DOHH2 (cell line): ENCODE results near the gene DNAI7.

Experiments used
- H3F3A ChIP-seq: fragments of 200-600 bp; sonication (generic), shearing (Covaris generic); 2 replicates; pipeline ENCODE4 v1.6.0; 2016; ENCODE audit warnings: antibody characterized with exemption, mild to moderate bottlenecking; ENCODE audit not compliant: control insufficient read depth, insufficient read depth
- H3K27ac ChIP-seq: fragments of 200-600 bp; sonication (generic); 2 replicates; pipeline ENCODE4 v1.5.1; 2014; ENCODE audit warnings: low read depth, mild to moderate bottlenecking, low read length, moderate library complexity
- H3K27me3 ChIP-seq: fragments of 200-600 bp; sonication (generic); 2 replicates; pipeline ENCODE4 v1.6.1; 2014; ENCODE audit warnings: mild to moderate bottlenecking, low read length, mixed read lengths; ENCODE audit not compliant: control insufficient read depth
- H3K36me3 ChIP-seq: fragments of 200-600 bp; sonication (generic); 2 replicates; pipeline ENCODE4 v1.6.1; 2014; ENCODE audit warnings: mild to moderate bottlenecking, low read length, moderate library complexity, mixed read lengths; ENCODE audit not compliant: control insufficient read depth
- H3K4me1 ChIP-seq: fragments of 200-600 bp; sonication (generic); 2 replicates; pipeline ENCODE4 v1.6.1; 2014; ENCODE audit warnings: mild to moderate bottlenecking, low read length, mixed read lengths; ENCODE audit not compliant: control insufficient read depth
- H3K4me2 ChIP-seq: fragments of 200-600 bp; sonication (generic); 2 replicates; pipeline ENCODE4 v1.6.0; 2014; ENCODE audit warnings: mild to moderate bottlenecking, low read length, moderate library complexity
- H3K4me3 ChIP-seq: fragments of 200-600 bp; sonication (generic); 2 replicates; pipeline ENCODE4 v1.5.1; 2014; ENCODE audit warnings: mild to moderate bottlenecking, low read length, mixed read lengths
- H3K79me2 ChIP-seq: fragments of 200-600 bp; sonication (generic); 2 replicates; pipeline ENCODE4 v1.6.1; 2014; ENCODE audit warnings: mild to moderate bottlenecking, low read length, mixed read lengths; ENCODE audit not compliant: control insufficient read depth
- H3K9me2 ChIP-seq: fragments of 200-600 bp; sonication (generic); replicated peaks from 2 replicates; pipeline ENCODE4 v1.6.1; 2014; ENCODE audit warnings: mild to moderate bottlenecking, low read length, mixed read lengths; ENCODE audit not compliant: control insufficient read depth
- H3K9me3 ChIP-seq: fragments of 200-600 bp; sonication (generic); 2 replicates; pipeline ENCODE4 v1.6.1; 2014; ENCODE audit warnings: antibody characterized with exemption, low read length, mixed read lengths; ENCODE audit not compliant: control insufficient read depth, insufficient read depth
- H4K20me1 ChIP-seq: fragments of 200-600 bp; sonication (generic); 2 replicates; pipeline ENCODE4 v1.6.0; 2014; ENCODE audit warnings: low read depth, mild to moderate bottlenecking, antibody characterized with exemption, low read length, moderate library complexity; ENCODE audit not compliant: control insufficient read depth, insufficient read depth
- CTCF ChIP-seq: fragments of 200-600 bp; sonication (generic); IDR thresholded peaks from one replicate; pipeline ENCODE4 v1.5.1; 2014; ENCODE audit warnings: antibody characterized with exemption, mild to moderate bottlenecking, low read depth, low read length; ENCODE audit not compliant: poor library complexity, severe bottlenecking
- EZH2phosphoT487 ChIP-seq: fragments of 200-600 bp; sonication (generic); IDR thresholded peaks from 2 replicates; pipeline ENCODE4 v1.6.1; 2017; ENCODE audit warnings: borderline replicate concordance, mild to moderate bottlenecking, antibody characterized with exemption, low read length, moderate library complexity, mixed read lengths

The DNAI7 gene

DNA sequence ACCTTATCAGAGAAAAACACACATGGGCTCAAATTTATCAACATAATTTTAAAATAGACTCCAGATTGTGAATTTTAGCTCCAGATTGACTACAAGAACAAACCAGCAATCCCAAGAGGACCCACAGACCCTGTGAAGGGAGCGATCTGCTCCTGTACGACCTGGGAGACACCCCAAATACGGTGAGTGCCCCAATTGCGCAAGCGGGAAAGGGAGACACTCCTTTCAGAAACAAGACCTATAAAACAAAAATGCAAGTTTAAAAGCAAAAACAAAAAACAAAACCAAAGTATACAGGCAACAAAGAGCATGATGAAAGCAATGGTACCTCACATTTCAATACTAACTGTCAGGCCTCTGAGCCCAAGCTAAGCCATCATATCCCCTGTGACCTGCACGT is 32.1 kb downstream of the DNAI7 start:
- H3K9me2 ChIP-seq = no peaks in the 10 kb centered on the region
- H3K4me1 ChIP-seq = peaks cover 22% of the 10 kb centered on the region
- H3F3A ChIP-seq = peaks cover 2% of the 10 kb centered on the region
- H3K27me3 ChIP-seq = no peaks in the 10 kb centered on the region
- H4K20me1 ChIP-seq = no peaks in the 10 kb centered on the region
- no peaks in the 10 kb centered on the region for H3K79me2 ChIP-seq
- TF ChIP-seq EZH2phosphoT487 = no peak
- no peak for TF ChIP-seq CTCF
- no peak overlapping the region for H3K4me2 ChIP-seq
- peaks cover 4% of the 10 kb centered on the region; the same call in 1 of the 2 replicates for H3K9me3 ChIP-seq
- no peaks in the 10 kb centered on the region for H3K36me3 ChIP-seq
- no peak overlapping the region for H3K27ac ChIP-seq
- H3K4me3 ChIP-seq = no peak overlapping the region

DNA sequence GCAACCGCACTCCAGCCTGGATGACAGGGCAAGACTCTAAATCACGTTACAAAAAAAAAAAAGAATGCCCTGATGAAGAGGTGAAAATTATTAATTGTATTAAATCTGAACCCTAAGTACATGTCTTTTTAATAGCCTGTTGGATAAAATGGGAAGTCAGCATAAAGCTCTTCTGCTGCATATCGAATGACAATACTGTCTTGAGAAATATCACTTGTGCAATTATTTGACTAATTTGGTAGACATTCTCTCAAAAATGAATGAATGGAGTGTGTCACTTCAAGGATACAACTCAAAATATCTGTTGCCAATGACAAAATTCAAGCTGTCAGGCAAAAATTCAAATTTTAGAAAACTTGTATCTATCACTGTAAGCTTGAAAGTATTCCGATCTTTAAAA is 38.9 kb downstream of the DNAI7 start:
- peaks cover 73% of the 10 kb centered on the region for H3K4me1 ChIP-seq
- no peak overlapping the region for H3K27ac ChIP-seq
- no peaks in the 10 kb centered on the region for H3K27me3 ChIP-seq
- no peak overlapping the region for H3K4me2 ChIP-seq
- H3F3A ChIP-seq = peaks cover 2% of the 10 kb centered on the region
- H3K36me3 ChIP-seq = no peaks in the 10 kb centered on the region
- no peaks in the 10 kb centered on the region for H4K20me1 ChIP-seq
- no peak for TF ChIP-seq EZH2phosphoT487
- no peak for TF ChIP-seq CTCF
- H3K4me3 ChIP-seq = no peak overlapping the region
- no peaks in the 10 kb centered on the region for H3K9me2 ChIP-seq
- peaks cover 4% of the 10 kb centered on the region; the same call in 1 of the 2 replicates for H3K9me3 ChIP-seq
- H3K79me2 ChIP-seq = no peaks in the 10 kb centered on the region

GRCh38 chr12:25155022-25155576 is 39.9 kb downstream of the DNAI7 start:
- H3K27ac ChIP-seq = peak overlapping the region; percentile 3; the same call in 1 of the 2 replicates

More at GRCh38 chr12:25155022-25155576, 39.9 kb downstream of the DNAI7 start:
- no peaks in the 10 kb centered on the region for H3K79me2 ChIP-seq
- peaks cover 4% of the 10 kb centered on the region; the same call in 1 of the 2 replicates for H3K9me3 ChIP-seq
- peak overlapping the region; percentile 41 for H3K4me3 ChIP-seq
- no peaks in the 10 kb centered on the region for H3K27me3 ChIP-seq
- peak overlapping the region; percentile 65 for H3K4me2 ChIP-seq
- H3K9me2 ChIP-seq = no peaks in the 10 kb centered on the region
- H3F3A ChIP-seq = peaks cover 6% of the 10 kb centered on the region
- peaks cover 67% of the 10 kb centered on the region for H3K4me1 ChIP-seq
- no peaks in the 10 kb centered on the region for H3K36me3 ChIP-seq
- no peaks in the 10 kb centered on the region for H4K20me1 ChIP-seq
- TF ChIP-seq EZH2phosphoT487 = no peak
- peak; percentile 77 for TF ChIP-seq CTCF
